Upper lobe of left lung (tissue), 6 donors: ENCODE data around the gene MPEG1. TPM values are rescaled to one million over a fixed set of nuclear protein-coding genes. Genes with fewer than 3 reads are reported as not detected.

Experiments
- ATAC-seq, 2 donors: fragments of 200-7000 bp; cut with Tn5 transposase; one replicate each; pipeline ENCODE4 v1.9.1; 2022; ENCODE audit warnings: mild to moderate bottlenecking in 2 of 2, moderate library complexity in 2 of 2; ENCODE audit not compliant: low FRiP score in 2 of 2
- DNase-seq, 2 donors: peaks; one replicate each; pipeline ENCODE4 v3.0.0-alpha.2; 2019 to 2020
- H3K27ac ChIP-seq, 4 donors: fragments of 200-600 bp; sonication (generic); one replicate each; pipeline ENCODE4 v1.5.1; 2016 to 2019
- H3K27me3 ChIP-seq, 4 donors: fragments of 200-600 bp; sonication (generic); one replicate each; pipeline ENCODE4 v1.5.1; 2017 to 2019
- H3K36me3 ChIP-seq, 4 donors: fragments of 200-600 bp; sonication (generic); one replicate each; pipeline ENCODE4 v1.5.1; 2016 to 2019
- H3K4me1 ChIP-seq, 4 donors: fragments of 200-600 bp; sonication (generic); one replicate each; pipeline ENCODE4 v1.5.1; 2018 to 2019
- H3K4me3 ChIP-seq, 4 donors: fragments of 200-600 bp; sonication (generic); one replicate each; pipeline ENCODE4 v1.5.1; 2017 to 2019; ENCODE audit warnings: mild to moderate bottlenecking in 2 of 4, moderate library complexity in 1 of 4
- H3K9me3 ChIP-seq, 4 donors: fragments of 200-600 bp; sonication (generic); one replicate each; pipeline ENCODE4 v1.5.1; 2018 to 2019
- CTCF ChIP-seq, 6 experiments: fragments of 450-650 bp in 4 of 6; fragments of 200-600 bp in 2 of 6; sonication (generic) in 2 of 6; IDR thresholded peaks; one replicate each; pipeline ENCODE4 v1.5.1; 2016 to 2019; ENCODE audit warnings: antibody characterized with exemption in 6 of 6
- EP300 ChIP-seq, 4 donors: sonication (generic); formaldehyde crosslinking; IDR thresholded peaks; one replicate each; pipeline ENCODE4 v1.5.1; 2017; ENCODE audit warnings: antibody characterized with exemption in 4 of 4, control low read depth in 2 of 4
- POLR2A ChIP-seq, 4 donors: fragments of 450-650 bp; IDR thresholded peaks; one replicate each; pipeline ENCODE4 v1.5.1; 2016 to 2017; ENCODE audit warnings: antibody characterized with exemption in 4 of 4, mild to moderate bottlenecking in 2 of 4
- POLR2AphosphoS5 ChIP-seq, 2 donors: sonication (generic); formaldehyde crosslinking; IDR thresholded peaks; one replicate each; pipeline ENCODE4 v1.5.1; 2017; ENCODE audit warnings: antibody characterized with exemption in 2 of 2
- WGBS, 2 donors: methylation state at CpG; one replicate each; pipeline ENCODE4 v1.1.5; 2017 to 2018; 5-methylcytosine and 5-hydroxymethylcytosine counted together
- total RNA-seq, 6 donors: library from RNA; depleted of rRNA in 4 of 6; stranded (reverse); fragments of >200 nt in 4 of 6; gene quantifications; one replicate each; pipeline versions ENCODE4 v1.1.0 to v1.2.1, GENCODE V29; 2016 to 2021
- donor health status: DM: no; HTN: no; CAD: no; lungs with moderate emphysema.
- donor health status: DM: no; HTN: yes; CAD: no; lungs with severe emphysema.

The MPEG1 gene
- total RNA-seq, 6 donors from 2014 or later, result 5.5 to 59.2 (median 25.1) TPM

- Histone ChIP-seq H3K27ac (peak overlapping the region; percentile 32 to 71 (median 68)), H3K4me3 (no peak overlapping the region), H3K27me3 (no peaks in the 10 kb centered on the region), H3K36me3 (no peaks in the 10 kb centered on the region), H3K9me3 (no peaks in the 10 kb centered on the region), H3K4me1 (peaks cover 5 to 12% (median 7%) of the 10 kb centered on the region in 4 donors)
- WGBS, 2 donors, result 35% methylated on average over 9 of the region's 9 CpGs
- peak in 1 of 2 donors; percentile 67 for DNase-seq
- ATAC-seq, result peak in 1 of 2 donors; percentile 76
- TF ChIP-seq CTCF (IDR thresholded peaks at IDR 0.05), result no peak
- TF ChIP-seq POLR2AphosphoS5 (IDR thresholded peaks at IDR 0.05), result peak in 1 of 2 donors; percentile 50
- peak in 2 of 4 donors; percentile 17 to 59 for TF ChIP-seq EP300 (IDR thresholded peaks at IDR 0.05)
- no peak for TF ChIP-seq POLR2A (IDR thresholded peaks at IDR 0.05)
Measured at GRCh38 chr11:59216641-59217564, 4.2 kb upstream of the MPEG1 start.

- no peak for ATAC-seq
- Histone ChIP-seq H3K9me3 (no peaks in the 10 kb centered on the region), H3K27me3 (no peaks in the 10 kb centered on the region), H3K4me3 (no peak overlapping the region), H3K36me3 (no peaks in the 10 kb centered on the region), H3K4me1 (peaks cover 0 to 8% (median 8%) of the 10 kb centered on the region in 4 donors), H3K27ac (no peak overlapping the region)
- DNase-seq, result no peak
- WGBS, 2 donors, result 85 to 92% methylated on average over 2 of the region's 2 CpGs
- TF ChIP-seq EP300 (IDR thresholded peaks at IDR 0.05) (no peak), POLR2A (IDR thresholded peaks at IDR 0.05) (no peak), CTCF (IDR thresholded peaks at IDR 0.05) (no peak), POLR2AphosphoS5 (IDR thresholded peaks at IDR 0.05) (no peak)
Measured at GRCh38 chr11:59214141-59214893, 1.6 kb upstream of the MPEG1 start.

GRCh38 chr11:59212222-59212621 lies 505 bp downstream of the MPEG1 start:
- H3K27ac ChIP-seq, result peak overlapping the region in 3 of 4 donors; percentile 44 to 57 (median 46)
- DNase-seq (no peak), ATAC-seq (no peak)
- H3K36me3 ChIP-seq, result no peaks in the 10 kb centered on the region
- H3K9me3 ChIP-seq, result no peaks in the 10 kb centered on the region
- H3K4me1 ChIP-seq, result peaks cover 7 to 29% (median 17%) of the 10 kb centered on the region in 4 donors
- H3K4me3 ChIP-seq, result peak overlapping the region in 2 of 4 donors; percentile 37 to 43
- TF ChIP-seq POLR2AphosphoS5 (IDR thresholded peaks at IDR 0.05), result no peak
- no peak for TF ChIP-seq CTCF (IDR thresholded peaks at IDR 0.05)
- TF ChIP-seq POLR2A (IDR thresholded peaks at IDR 0.05), result no peak
- TF ChIP-seq EP300 (IDR thresholded peaks at IDR 0.05), result no peak
- no peaks in the 10 kb centered on the region for H3K27me3 ChIP-seq
- WGBS, 2 donors, result 86 to 90% methylated on average over 2 to 7 of the region's 7 CpGs

GRCh38 chr11:59208956-59209355 lies 3.8 kb downstream of the MPEG1 start:
- TF ChIP-seq POLR2AphosphoS5 (IDR thresholded peaks at IDR 0.05) (no peak), POLR2A (IDR thresholded peaks at IDR 0.05) (no peak), CTCF (IDR thresholded peaks at IDR 0.05) (no peak), EP300 (IDR thresholded peaks at IDR 0.05) (no peak)
- H3K9me3 ChIP-seq, result no peaks in the 10 kb centered on the region
- 54 to 57% methylated on average over 2 of the region's 2 CpGs for WGBS, 2 donors
- peak overlapping the region in 2 of 4 donors; percentile 3 to 4 for H3K27ac ChIP-seq
- ATAC-seq (no peak), DNase-seq (no peak)
- H3K27me3 ChIP-seq, result no peaks in the 10 kb centered on the region
- H3K4me1 ChIP-seq, result peaks cover 9 to 28% (median 16%) of the 10 kb centered on the region in 4 donors
- H3K4me3 ChIP-seq, result peak overlapping the region in 2 of 4 donors; percentile 37 to 43
- H3K36me3 ChIP-seq, result peaks cover 0 to 26% (median 10%) of the 10 kb centered on the region in 4 donors
